HG03097 (cell line): Measurements from ENCODE around the gene PLXNA2.

Experiments
- ATAC-seq: cut with Tn5 transposase; IDR thresholded peaks from one replicate; pipeline ENCODE4 v1.9.1; 2021; ENCODE audit not compliant: unreplicated experiment, low FRiP score

PLXNA2 gene

DNA sequence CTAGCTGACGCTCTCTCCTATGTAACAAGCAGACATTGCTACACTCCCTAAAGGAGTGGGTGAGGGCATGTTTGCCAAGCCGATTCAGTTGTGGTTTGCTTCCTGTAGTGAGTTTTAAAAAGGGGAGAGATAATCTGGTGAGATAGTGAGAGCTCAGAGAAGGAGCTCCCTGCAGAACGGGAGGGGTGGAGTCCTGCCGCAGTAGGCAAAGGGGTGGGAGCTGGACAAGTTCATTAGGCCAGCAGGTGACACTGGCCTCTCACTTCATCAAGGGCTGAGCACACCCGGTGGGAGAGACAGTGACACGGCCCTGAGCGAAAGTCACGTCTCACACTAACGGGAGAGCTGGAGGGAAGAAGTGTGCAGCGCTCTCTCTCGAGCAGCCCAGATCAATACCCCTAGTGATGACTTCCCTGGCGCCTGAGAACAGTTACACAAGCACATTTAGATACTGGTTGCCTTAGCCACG is 189.2 kb downstream of the PLXNA2 start:
- ATAC-seq: no peak

GRCh38 chr1:208054485-208054884 is 189.7 kb downstream of the PLXNA2 start:
- ATAC-seq: no peak

DNA sequence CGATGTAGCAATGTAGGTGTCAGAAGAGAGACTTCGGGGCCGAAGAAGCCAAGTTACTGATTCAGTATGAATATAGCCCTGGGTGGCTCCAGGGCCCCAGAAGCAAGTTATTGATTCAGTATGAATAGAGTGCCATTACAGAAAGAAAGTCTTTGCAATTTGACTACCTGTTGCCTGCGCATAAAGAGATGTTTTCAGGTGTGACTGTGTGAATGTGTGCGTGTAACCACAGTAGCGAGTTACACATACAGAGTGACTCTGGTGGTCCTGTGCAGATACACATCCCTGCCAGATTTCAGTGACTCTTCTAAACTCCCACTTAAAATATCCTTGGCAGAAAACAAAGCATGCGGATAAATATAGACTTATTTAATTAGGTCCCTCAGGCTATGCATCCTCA is 190.5 kb downstream of the PLXNA2 start:
- ATAC-seq: no peak

- no peak for ATAC-seq
These were observed 191.2 kb downstream of the PLXNA2 start for GRCh38 chr1:208052926-208053407.

GRCh38 chr1:208052135-208052534 is 192.0 kb downstream of the PLXNA2 start:
- no peak for ATAC-seq

DNA sequence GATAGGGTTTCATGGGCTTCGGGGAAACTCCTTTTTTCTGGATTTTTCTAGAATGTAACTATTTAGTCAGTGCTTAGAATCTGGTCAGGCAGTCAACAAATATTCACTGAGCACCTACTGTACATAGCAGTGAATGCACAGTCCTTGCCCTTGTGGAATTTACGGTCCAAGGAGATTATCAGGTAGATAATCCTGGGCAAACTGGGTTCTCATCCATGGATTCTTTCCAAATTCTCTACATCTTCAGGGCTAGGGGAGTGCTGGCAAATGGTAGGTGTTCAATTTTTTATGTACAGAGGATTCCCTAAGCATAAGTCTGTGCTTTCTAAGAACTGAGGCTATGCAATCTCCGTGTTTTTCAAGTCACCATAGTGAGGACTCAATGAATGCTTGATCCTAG is 192.5 kb downstream of the PLXNA2 start:
- no peak for ATAC-seq

DNA sequence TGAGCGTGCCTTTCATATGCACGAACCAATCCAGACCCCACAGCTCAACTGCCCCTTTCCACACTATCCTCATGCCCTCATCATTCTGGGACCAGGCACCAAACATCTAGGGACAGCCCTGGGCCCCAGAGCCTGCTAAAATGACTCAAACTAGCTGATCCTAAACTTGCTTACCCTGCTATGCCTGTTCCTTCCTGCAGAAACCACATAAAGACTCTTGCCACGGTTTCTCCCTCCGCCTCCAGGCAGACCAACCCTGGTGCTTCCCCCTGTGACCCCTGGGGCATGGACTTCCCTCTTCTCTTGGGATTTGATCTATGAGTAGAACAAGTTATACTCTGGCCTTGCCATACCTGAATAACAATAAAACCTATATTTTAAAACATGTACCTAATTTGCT is 195.3 kb downstream of the PLXNA2 start:
- no peak for ATAC-seq

GRCh38 chr1:208047975-208048374 is 196.2 kb downstream of the PLXNA2 start:
- no peak for ATAC-seq

- no peak for ATAC-seq
These were observed 196.7 kb downstream of the PLXNA2 start for GRCh38 chr1:208047476-208047934.

DNA sequence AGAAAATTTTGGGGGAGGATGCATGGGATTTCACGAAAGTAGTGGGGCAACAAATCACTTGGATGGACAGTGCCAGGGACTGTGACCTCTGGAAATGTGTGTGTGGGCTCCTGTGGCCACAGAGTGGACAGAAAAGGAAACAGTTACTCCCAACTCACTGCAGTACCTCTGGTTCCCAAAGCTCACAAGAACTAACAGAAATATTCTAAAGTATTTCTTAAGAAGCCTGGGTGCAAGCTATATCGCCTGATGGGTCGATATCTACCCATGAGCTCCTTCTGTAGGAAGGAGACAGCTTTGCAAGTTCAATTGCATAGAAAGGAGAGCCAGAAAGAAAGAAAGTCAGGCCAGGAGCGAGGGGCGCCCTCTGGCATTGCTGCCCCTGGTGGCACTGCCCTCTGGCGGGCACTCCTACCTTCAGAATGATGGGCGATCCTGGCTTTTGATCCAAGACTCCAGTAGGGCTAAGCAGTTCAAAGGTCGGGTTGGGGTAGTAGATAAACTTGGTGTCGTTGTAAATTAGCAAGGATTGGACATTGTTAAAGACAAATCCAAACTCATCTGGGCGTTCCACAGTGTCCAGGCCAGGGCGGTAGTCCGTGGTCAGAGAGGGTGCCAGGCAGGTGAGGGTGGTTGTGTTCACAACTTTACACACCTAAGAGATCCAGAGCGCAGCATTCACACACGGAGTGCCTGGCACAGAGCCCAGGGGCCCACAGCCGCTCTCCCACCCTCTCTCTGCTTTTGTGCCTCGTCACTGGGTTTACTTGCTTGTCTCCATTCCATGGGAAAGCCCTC is 198.5 kb downstream of the PLXNA2 start:
- no peak for ATAC-seq

GRCh38 chr1:208044589-208045462 is 199.4 kb downstream of the PLXNA2 start:
- no peak for ATAC-seq

GRCh38 chr1:208043691-208044181 is 200.4 kb downstream of the PLXNA2 start:
- no peak for ATAC-seq

DNA sequence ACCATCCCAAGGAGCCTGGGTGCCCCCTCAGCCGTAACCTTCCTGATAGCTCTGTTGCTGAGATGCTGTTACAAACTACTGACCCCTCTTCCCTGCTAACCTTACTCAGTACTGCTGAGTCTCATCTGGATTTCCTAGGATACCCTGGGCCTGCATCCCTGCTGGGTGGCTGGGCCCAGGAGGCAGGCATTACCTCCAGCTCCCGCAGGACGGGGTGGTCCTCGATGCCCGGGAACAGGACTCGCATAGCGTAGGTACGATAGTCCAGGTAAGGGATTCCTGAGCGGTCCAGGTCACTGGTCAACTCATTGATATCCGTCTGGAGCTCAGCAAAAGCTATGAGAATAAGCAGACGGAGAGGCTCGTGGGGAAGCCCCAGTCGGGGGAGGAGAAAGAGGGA is 201.3 kb downstream of the PLXNA2 start:
- ATAC-seq: no peak

DNA sequence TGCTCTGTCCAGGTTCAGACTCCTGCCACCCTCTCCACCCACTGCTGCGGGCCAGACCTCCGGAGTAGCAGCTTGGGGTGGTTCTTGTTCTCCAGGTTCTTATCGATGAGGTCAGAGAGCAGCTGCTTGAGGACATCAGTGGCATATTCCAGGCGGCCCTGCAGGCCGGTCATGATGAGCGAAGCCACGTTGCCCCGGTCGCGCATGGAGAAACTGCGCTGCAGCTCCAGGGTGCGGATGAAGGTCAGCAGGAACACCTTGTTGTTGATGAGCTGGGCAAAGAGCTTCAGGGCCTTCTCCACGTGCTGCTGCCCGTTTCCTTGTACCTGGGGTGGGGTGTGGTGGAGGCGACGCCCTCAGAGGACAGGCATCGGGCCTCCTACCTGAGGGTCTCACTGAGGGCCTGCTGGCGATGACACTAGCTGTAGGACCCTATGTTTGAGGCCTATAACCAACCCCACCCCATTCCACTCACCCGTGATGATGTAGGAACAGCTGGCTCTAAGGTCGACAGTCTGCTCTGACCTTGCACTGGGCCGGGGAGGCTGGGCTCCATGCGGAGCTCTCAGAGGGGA is 202.1 kb downstream of the PLXNA2 start:
- no peak for ATAC-seq

GRCh38 chr1:208041505-208041904 is 202.7 kb downstream of the PLXNA2 start:
- ATAC-seq: no peak

GRCh38 chr1:208040821-208041297 is 203.3 kb downstream of the PLXNA2 start:
- no peak for ATAC-seq

DNA sequence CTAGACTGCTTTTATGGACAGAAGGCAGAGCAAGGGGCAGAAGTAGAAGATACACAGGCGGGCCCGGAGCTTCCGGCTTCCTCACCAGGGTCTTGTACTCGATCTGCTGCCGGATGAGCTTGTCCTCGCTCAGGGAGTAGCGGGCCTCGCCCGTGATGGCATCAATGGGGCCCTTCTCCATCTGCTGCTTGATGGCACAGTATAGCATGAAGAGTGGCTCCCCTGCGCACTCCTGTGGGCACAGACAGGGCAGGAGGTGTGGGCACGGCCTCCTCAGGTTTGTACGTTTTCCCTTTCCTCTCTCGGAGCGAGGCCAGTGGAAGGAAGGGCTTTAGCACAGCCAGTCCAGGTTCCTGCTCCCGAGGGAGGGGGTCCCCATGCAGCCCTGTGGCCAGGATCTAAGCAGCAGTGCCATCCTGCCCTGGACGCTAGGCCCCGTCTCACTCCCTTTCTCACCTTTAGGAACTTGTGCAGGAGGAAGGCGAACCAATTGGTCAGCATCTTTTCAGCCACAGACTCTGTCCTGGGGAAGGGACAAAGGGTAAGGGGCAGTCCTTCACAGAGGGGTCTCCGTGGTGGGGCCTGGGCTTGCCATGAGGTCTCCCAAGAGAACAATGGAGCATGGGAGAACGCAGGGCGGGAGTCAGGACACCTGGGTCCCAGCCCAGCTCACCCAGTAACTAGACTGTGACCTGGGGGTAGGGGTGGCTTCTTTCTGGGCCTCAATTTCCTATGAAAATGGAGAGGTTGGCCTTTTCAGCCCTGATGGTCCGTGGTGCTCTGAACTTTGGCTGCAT is 204.4 kb downstream of the PLXNA2 start:
- ATAC-seq: no peak

DNA sequence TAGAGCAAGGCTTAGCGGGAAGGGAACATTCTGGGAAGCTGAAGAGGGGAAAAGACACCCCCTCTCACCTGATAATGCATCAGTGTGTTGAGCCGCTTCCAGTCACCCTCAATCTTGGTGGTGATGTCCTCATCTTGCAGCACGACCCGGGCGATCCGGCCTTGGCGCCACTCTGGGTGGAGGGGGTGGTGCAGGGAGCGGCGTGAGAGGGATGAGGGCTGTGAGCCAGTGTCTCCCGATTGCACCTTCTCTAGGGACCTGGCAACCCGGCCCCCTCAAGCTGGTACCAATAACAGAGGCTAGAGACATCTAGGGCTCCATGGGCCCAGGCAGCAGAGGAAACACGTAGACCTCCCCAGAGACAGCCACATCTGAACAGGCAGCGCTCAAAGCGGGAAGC is 205.9 kb downstream of the PLXNA2 start:
- ATAC-seq: no peak

- no peak for ATAC-seq
These were observed 207.0 kb downstream of the PLXNA2 start for GRCh38 chr1:208036918-208037766.
